BLaER1 treated with 17β-estradiol and CSF1 and Interleukin-3, amounts not matched to agents 10 nM and 100 nM (cell line): ENCODE data around the gene CDCP1.

Experiments
- H3K27ac ChIP-seq, 11 experiments: shearing (Covaris generic); formaldehyde crosslinking; 2 replicates each; pipeline ENCODE4 v1.8.1; 2022
- H3K27me3 ChIP-seq, 11 experiments: shearing (Covaris generic); formaldehyde crosslinking; 2 replicates each; pipeline ENCODE4 v1.8.1; 2022
- H3K36me3 ChIP-seq, 11 experiments: shearing (Covaris generic); formaldehyde crosslinking; 2 replicates each; pipeline ENCODE4 v1.8.1; 2022
- H3K4me1 ChIP-seq, 10 experiments: shearing (Covaris generic); formaldehyde crosslinking; 2 replicates each; pipeline ENCODE4 v1.8.1; 2022
- H3K4me2 ChIP-seq, 11 experiments: shearing (Covaris generic); formaldehyde crosslinking; 2 replicates each; pipeline ENCODE4 v1.8.1; 2022
- H3K4me3 ChIP-seq, 10 experiments: shearing (Covaris generic); formaldehyde crosslinking; 2 replicates each; pipeline ENCODE4 v1.8.1; 2022
- H3K9ac ChIP-seq, 11 experiments: shearing (Covaris generic); formaldehyde crosslinking; 2 replicates each; pipeline ENCODE4 v1.8.1; 2022
- H3K9me3 ChIP-seq, 11 experiments: shearing (Covaris generic); formaldehyde crosslinking; replicated peaks in 1 of 11; 2 replicates each; pipeline ENCODE4 v1.8.1; 2022
- H4K20me1 ChIP-seq, 11 experiments: shearing (Covaris generic); formaldehyde crosslinking; 2 replicates each; pipeline ENCODE4 v1.8.1; 2022
- Cebpa-rat ChIP-seq, 11 experiments: shearing (Covaris generic); IDR thresholded peaks; 2 replicates each; pipeline ENCODE4 v1.8.1; 2022

Gene CDCP1

DNA sequence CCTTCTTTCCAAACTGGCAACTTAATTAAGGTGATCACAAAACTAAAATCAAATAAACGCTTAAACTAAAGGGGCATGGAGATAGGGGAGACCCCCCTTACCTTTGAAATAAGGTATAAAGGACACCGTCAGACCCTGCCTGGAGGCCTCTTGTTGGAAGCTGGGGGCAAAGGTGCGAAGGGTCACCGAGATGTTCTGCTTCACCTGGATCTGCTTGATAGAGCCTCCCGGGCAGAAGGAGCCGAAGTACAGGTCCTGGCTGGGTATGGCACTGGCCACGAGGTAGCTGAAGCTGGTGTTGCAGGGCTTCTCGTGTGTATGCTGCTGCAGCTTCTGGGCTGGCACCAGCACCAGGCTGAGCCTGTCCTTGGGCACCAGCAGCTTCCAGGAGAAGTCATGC, 53.0 kb downstream of the CDCP1 start:
- Histone ChIP-seq H3K36me3 (peaks cover 0 to 34% (median 0%) of the 10 kb centered on the region in 11 experiments; a peak in 4 of 22 replicates), H3K4me3 (no peak overlapping the region), H3K27me3 (no peaks in the 10 kb centered on the region), H3K4me2 (no peak overlapping the region), H3K4me1 (peaks cover 0 to 5% (median 0%) of the 10 kb centered on the region in 10 experiments; a peak in 2 of 20 replicates), H3K9ac (no peak overlapping the region), H3K9me3 (peaks cover 0 to 18% (median 0%) of the 10 kb centered on the region in 11 experiments; a peak in 8 of 22 replicates), H3K27ac (no peak overlapping the region), H4K20me1 (peaks cover 0 to 4% (median 0%) of the 10 kb centered on the region in 11 experiments; a peak in 2 of 22 replicates)
- TF ChIP-seq Cebpa-rat (IDR thresholded peaks at IDR 0.05): no peak

GRCh38 chr3:45092132-45093031, 53.8 kb downstream of the CDCP1 start:
- H3K4me3 ChIP-seq: no peak overlapping the region
- peaks cover 0 to 18% (median 0%) of the 10 kb centered on the region in 11 experiments; a peak in 8 of 22 replicates for H3K9me3 ChIP-seq
- H3K27me3 ChIP-seq: no peaks in the 10 kb centered on the region
- H3K4me2 ChIP-seq: no peak overlapping the region
- TF ChIP-seq Cebpa-rat (IDR thresholded peaks at IDR 0.05): no peak
- H4K20me1 ChIP-seq: peaks cover 0 to 5% (median 0%) of the 10 kb centered on the region in 11 experiments; a peak in 2 of 22 replicates
- H3K27ac ChIP-seq: no peak overlapping the region
- H3K9ac ChIP-seq: no peak overlapping the region
- peaks cover 0 to 5% (median 0%) of the 10 kb centered on the region in 10 experiments; a peak in 2 of 20 replicates for H3K4me1 ChIP-seq
- H3K36me3 ChIP-seq: peaks cover 0 to 34% (median 0%) of the 10 kb centered on the region in 11 experiments; a peak in 4 of 22 replicates

DNA sequence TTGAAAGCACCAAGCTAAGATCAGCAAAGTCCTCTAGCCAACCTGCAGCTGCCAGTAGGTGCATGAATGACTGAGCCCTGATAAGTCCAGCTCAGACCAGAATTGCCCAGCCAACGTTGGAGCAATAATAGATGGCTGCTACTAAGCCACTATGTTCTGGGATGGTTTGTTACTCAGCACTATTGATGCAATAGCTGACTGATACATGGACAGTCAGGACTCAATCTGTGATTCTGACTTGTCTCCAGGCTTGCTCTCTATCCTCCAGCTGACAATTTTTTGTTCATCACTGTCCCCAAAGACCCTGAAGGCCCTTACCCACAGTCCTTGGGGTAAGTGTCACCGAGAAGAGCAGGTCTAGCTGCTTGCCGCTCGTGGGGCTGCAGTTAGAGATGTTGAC, 55.3 kb downstream of the CDCP1 start:
- H4K20me1 ChIP-seq: peaks cover 0 to 20% (median 0%) of the 10 kb centered on the region in 11 experiments; a peak in 2 of 22 replicates
- peaks cover 0 to 5% (median 0%) of the 10 kb centered on the region in 10 experiments; a peak in 2 of 20 replicates for H3K4me1 ChIP-seq
- no peak overlapping the region for H3K27ac ChIP-seq
- peaks cover 0 to 37% (median 0%) of the 10 kb centered on the region in 11 experiments; a peak in 4 of 22 replicates for H3K36me3 ChIP-seq
- H3K9me3 ChIP-seq: peaks cover 0 to 18% (median 0%) of the 10 kb centered on the region in 11 experiments; a peak in 8 of 22 replicates
- no peak overlapping the region for H3K4me2 ChIP-seq
- no peak overlapping the region for H3K4me3 ChIP-seq
- H3K9ac ChIP-seq: no peak overlapping the region
- TF ChIP-seq Cebpa-rat (IDR thresholded peaks at IDR 0.05): no peak
- H3K27me3 ChIP-seq: no peaks in the 10 kb centered on the region

DNA sequence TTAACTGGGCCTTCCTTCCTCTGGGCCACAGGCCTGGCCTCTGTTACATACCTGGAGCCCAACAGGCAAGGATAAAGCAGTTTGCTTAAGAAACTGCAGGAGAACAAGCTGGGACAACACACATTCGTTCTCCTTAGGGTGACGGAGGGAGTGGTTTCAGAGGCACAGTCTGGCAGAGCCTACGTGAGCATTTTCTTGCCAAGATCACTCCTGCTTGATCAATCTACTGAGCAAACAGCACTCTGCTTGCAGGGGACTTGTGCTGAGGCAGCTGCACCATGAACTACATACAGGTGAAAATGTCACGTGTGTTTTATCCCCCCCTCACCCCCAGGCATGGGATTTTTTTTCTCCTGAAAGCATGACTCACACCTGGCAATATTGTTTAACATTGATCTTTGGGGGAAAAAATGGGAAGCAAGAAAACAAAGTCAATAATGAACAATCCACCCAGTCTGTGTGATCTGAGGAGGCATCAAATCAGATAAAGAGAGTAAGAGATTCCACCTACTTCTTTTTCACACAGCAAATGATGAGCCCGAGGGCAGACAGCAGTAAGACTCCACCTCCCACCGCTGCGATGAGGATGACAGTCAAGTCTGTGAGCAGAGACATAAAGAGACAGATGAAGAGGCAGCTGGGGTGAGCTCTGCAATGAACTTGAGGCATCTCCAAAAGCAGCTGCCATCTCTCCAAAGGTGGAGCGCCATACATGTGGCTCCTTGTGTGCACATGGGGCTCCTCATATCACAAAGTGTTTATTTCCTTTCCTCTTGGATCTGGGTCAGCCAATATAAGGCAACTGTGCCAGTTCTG, 57.4 kb downstream of the CDCP1 start:
- H3K27ac ChIP-seq: no peak overlapping the region

DNA sequence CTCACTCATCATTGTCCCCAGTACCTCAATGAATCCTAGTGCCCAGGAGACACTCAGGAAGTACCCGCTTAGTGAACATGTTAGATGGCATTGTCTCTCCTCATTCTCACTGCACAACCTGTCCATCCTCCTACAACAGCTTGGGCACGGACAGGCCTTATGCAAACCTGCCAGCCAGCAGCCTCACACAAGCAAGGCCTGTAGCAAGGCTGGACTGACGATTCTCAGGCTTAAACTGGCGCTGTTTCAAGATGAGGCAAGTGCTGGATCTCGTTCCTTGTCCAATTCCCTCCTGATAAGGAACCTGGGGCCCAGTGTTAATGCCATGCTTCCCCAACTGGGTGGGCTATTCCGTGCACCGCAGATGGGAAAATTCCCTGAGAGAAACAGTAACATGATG, 59.0 kb downstream of the CDCP1 start:
- H3K4me3 ChIP-seq: no peak overlapping the region
- H3K9me3 ChIP-seq: peaks cover 0 to 23% (median 0%) of the 10 kb centered on the region in 11 experiments; a peak in 8 of 22 replicates
- no peak overlapping the region for H3K4me2 ChIP-seq
- no peaks in the 10 kb centered on the region for H3K27me3 ChIP-seq
- no peak for TF ChIP-seq Cebpa-rat (IDR thresholded peaks at IDR 0.05)
- peaks cover 0 to 4% (median 0%) of the 10 kb centered on the region in 10 experiments; a peak in 2 of 20 replicates for H3K4me1 ChIP-seq
- no peak overlapping the region for H3K27ac ChIP-seq
- H4K20me1 ChIP-seq: peaks cover 0 to 43% (median 0%) of the 10 kb centered on the region in 11 experiments; a peak in 2 of 22 replicates
- H3K9ac ChIP-seq: no peak overlapping the region
- H3K36me3 ChIP-seq: peaks cover 0 to 41% (median 0%) of the 10 kb centered on the region in 11 experiments; a peak in 4 of 22 replicates

More for the DNA sequence above, 57.4 kb downstream of the CDCP1 start:
- H3K9me3 ChIP-seq: peaks cover 0 to 18% (median 0%) of the 10 kb centered on the region in 11 experiments; a peak in 8 of 22 replicates
- H3K27me3 ChIP-seq: no peaks in the 10 kb centered on the region
- no peak overlapping the region for H3K4me2 ChIP-seq
- H3K36me3 ChIP-seq: peaks cover 0 to 37% (median 0%) of the 10 kb centered on the region in 11 experiments; a peak in 4 of 22 replicates
- H3K9ac ChIP-seq: no peak overlapping the region
- no peak for TF ChIP-seq Cebpa-rat (IDR thresholded peaks at IDR 0.05)
- peaks cover 0 to 35% (median 0%) of the 10 kb centered on the region in 11 experiments; a peak in 2 of 22 replicates for H4K20me1 ChIP-seq
- no peak overlapping the region for H3K4me3 ChIP-seq
- peaks cover 0 to under 1% (median 0%) of the 10 kb centered on the region in 10 experiments; a peak in 2 of 20 replicates for H3K4me1 ChIP-seq

GRCh38 chr3:45084820-45085816, 61.1 kb downstream of the CDCP1 start:
- H3K4me3 ChIP-seq: no peak overlapping the region
- no peaks in the 10 kb centered on the region for H3K27me3 ChIP-seq
- H3K4me2 ChIP-seq: no peak overlapping the region
- H3K4me1 ChIP-seq: peaks cover 0 to 14% (median 0%) of the 10 kb centered on the region in 10 experiments; a peak in 4 of 20 replicates
- H3K27ac ChIP-seq: no peak overlapping the region
- H4K20me1 ChIP-seq: peaks cover 0 to 43% (median 0%) of the 10 kb centered on the region in 11 experiments; a peak in 2 of 22 replicates
- no peak for TF ChIP-seq Cebpa-rat (IDR thresholded peaks at IDR 0.05)
- H3K9me3 ChIP-seq: peaks cover 0 to 34% (median 7%) of the 10 kb centered on the region in 11 experiments; a peak in 12 of 22 replicates
- peaks cover 0 to 45% (median 0%) of the 10 kb centered on the region in 11 experiments; a peak in 4 of 22 replicates for H3K36me3 ChIP-seq
- no peak overlapping the region for H3K9ac ChIP-seq

GRCh38 chr3:45084361-45084760, 61.8 kb downstream of the CDCP1 start:
- Histone ChIP-seq H3K36me3 (peaks cover 0 to 38% (median 0%) of the 10 kb centered on the region in 11 experiments; a peak in 4 of 22 replicates), H4K20me1 (peaks cover 0 to 43% (median 0%) of the 10 kb centered on the region in 11 experiments; a peak in 2 of 22 replicates), H3K4me3 (no peak overlapping the region), H3K4me2 (no peak overlapping the region; a peak in 1 of 22 replicates), H3K27me3 (no peaks in the 10 kb centered on the region), H3K9me3 (peaks cover 0 to 28% (median 7%) of the 10 kb centered on the region in 11 experiments; a peak in 12 of 22 replicates), H3K9ac (no peak overlapping the region), H3K27ac (no peak overlapping the region), H3K4me1 (peaks cover 0 to 22% (median 0%) of the 10 kb centered on the region in 10 experiments; a peak in 4 of 20 replicates)
- TF ChIP-seq Cebpa-rat (IDR thresholded peaks at IDR 0.05): no peak
